Activated CD4-positive, alpha-beta T cell treated with anti-CD3 and anti-CD28 coated beads, Interleukin-2, Interleukin-4, amounts not matched to agents 100 ng/mL and 50 ng/mL, durations not matched to agents 16 hours and 8 hours (primary cell): Measurements from ENCODE around the gene CA9.
"Not testable (repeated sequence)": the region's sequence is repeated elsewhere in the genome, so short reads cannot be mapped to it uniquely, and the experiment has no call there.

Experiments
- DNase-seq: peaks from one replicate; pipeline ENCODE4 v3.0.0-alpha.2; 2020; ENCODE audit warnings: low spot score

The CA9 gene

DNA sequence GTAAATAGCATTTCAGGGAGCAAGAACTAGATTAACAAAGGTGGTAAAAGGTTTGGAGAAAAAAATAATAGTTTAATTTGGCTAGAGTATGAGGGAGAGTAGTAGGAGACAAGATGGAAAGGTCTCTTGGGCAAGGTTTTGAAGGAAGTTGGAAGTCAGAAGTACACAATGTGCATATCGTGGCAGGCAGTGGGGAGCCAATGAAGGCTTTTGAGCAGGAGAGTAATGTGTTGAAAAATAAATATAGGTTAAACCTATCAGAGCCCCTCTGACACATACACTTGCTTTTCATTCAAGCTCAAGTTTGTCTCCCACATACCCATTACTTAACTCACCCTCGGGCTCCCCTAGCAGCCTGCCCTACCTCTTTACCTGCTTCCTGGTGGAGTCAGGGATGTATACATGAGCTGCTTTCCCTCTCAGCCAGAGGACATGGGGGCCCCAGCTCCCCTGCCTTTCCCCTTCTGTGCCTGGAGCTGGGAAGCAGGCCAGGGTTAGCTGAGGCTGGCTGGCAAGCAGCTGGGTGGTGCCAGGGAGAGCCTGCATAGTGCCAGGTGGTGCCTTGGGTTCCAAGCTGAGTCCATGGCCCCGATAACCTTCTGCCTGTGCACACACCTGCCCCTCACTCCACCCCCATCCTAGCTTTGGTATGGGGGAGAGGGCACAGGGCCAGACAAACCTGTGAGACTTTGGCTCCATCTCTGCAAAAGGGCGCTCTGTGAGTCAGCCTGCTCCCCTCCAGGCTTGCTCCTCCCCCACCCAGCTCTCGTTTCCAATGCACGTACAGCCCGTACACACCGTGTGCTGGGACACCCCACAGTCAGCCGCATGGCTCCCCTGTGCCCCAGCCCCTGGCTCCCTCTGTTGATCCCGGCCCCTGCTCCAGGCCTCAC, at the start of gene CA9:
Gene CA9 (plus strand): TSS at position 797 of the 893 bp plus-strand sequence. CDS start 32 bp downstream, at position 829.
- no peak for DNase-seq

DNA sequence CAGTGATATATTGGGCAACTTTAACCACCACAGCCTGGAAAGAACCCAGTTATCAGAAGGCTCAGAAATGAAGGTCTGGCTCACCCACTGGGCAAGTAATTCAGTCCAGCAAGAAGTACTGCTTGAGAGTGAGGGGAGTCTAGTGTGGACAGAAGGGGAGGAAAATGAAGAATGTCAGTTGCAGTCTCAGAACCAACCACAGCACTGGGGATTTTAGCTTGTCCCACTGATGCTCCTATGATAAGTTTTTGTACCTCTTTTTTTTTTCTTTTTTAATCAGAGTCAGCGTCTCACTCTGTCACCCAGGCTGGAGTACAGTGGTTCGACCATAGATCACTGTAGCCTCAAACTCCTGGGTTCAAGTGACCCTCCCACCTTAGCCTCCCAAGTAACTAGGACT, 46.2 kb upstream of the CA9 start:
- DNase-seq: no peak

DNA sequence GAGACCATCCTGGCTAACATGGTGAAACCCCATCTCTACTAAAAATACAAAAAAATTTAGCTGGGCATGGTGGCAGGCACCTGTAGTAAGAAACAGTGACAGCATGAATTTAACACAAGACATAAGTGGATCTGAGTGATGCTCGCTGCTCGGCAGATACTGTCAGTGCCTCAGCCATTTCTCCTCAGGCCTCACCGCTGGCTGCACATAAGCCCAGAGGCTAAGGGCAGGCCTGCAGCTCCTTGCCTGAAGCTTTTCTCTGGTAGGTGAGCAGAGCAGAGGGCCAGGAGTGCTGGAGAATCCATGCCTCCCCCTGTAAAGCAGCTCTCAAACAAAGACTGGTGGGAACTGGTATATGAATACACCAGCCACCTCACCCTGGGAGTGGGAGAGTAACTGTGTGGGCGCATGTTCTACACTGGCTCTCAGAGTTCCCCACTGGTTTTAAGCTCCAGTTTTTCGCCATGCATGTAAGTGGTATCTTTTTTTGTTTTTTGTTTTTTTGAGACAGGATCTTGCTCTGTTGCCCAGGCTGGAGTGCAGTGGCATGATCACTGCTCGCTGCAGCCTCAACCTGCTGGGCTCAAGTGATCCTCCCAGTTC, 45.2 kb upstream of the CA9 start:
- no peak for DNase-seq

DNA sequence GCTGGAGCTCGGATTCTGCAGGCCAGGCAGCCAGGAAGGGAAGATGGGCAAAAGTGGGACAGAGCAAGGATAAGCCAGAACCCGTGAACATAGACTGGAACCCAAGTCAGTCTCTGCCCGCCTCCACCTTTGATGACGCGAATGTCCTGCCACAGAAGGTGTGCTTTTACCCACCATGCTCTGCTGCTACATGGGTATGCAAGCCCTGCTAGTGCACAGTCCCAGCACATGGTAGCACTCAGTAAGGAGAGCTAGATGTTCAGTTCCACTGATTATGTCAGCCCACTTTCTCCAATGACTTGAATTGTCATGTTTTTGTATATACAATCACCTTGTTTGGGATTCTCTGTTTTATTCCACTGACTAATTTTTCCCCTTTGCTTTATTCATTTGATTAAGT, 44.1 kb upstream of the CA9 start:
- no peak for DNase-seq

DNA sequence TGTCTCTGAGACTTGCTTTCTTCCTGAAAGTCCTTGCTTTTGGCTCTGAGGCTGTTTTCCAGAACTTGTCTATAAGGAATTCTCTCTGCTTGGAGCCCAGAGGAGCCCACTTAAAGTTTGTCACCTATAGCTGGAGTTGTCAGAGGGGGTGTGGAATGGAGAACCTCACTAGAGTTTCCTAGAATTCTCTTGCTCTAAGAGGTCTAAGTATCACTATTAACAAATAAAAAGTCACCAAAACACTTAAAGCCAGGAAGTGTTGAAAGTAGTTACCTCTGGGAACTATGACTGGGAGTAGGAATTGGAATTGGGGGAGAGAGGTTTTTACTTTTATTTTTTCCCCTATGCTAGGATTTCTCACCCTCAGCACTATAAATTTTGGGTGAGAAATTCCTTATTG, 38.0 kb upstream of the CA9 start:
- DNase-seq: no peak

DNA sequence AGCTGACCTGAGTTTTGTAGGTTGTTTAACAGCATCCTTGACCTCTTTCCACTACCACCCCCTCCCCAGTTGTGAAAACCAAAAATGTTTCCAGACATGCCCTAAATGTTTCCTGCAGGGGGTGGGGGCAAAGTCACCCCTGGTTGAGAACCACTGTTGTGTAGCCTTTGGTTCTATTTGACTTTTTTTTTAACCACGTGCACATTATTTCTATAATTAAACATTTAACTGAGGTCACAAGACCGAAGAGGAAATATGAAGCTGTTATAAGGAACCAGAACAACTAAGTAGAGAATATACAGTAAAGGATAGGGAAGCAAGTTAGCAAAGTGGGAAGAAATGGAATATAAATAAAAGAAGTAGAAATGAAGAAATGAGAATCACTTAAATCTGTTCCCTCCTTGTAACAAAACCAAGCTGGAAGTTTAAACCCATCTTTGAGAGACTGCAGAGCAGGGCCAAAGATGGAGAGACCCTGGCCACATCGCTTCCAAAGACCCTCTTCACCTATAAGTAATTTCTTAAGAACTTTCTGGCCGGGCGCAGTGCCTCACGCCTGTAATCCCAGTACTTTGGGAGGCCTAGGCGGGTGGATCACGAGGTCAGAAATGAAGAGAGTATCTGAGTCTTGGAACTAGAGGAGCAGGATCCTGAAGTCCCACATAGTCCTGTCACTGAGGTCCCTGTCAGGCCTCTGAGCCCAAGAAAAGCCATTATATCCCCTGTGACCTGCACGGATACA, 37.4 kb upstream of the CA9 start:
- no peak for DNase-seq

DNA sequence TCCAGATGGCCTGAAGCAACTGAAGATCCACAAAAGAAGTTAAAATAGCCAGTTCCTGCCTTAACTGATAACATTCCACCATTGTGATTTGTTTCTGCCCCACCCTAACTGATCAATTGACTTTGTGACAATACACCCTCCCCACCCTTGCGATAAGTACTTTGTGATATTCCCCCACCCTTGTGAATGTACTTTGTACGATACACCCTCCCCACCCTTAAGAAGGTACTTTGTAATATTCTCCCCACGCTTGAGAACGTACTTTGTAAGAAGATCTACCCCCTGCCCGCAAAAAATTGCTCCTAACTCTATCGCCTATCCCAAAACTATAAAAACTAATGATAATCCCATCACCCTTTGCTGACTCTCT, 36.9 kb upstream of the CA9 start:
- not testable (repeated sequence) for DNase-seq

DNA sequence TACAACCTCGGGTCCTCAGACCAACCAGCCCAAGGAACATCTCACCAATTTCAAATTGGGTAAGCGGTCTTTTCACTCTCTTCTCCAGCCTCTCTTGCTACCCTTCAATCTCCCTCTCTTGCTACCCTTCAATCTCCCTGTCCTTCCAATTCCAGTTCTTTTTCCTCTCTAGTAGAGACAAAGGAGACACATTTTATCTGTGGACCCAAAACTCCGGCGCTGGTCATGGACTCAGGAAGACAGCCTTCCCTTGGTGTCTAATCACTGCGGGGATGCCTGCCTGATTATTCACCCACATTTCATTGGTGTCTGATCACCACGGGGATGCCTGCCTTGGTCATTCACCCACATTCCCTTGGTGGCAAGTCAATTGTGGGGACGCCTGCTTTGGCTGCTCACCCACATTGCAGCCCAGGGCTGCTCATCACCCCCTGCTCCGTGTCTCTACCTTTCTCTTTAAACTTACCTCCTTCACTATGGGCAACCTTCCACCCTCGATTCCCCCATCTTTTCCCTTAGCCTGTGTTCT, 36.2 kb upstream of the CA9 start:
- DNase-seq: not testable (repeated sequence)

DNA sequence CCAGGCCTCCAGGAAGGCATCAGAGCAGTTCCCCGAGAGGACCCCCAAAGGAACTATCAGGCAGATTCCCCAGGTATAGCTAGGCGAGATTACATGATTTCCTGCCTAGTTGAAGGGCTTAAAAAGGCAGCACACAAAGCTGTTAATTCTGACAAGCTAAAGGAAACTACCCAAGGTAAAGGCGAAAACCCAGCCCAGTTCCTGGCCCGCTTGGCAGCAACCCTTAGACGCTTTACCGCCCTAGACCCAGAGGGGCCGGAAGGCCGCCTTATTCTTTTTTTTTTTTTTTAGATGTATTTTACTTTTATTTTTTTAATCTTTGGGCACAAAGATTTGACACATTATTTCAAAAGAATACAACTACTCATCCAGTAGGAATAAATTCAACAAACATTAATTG, 35.0 kb upstream of the CA9 start:
- not testable (repeated sequence) for DNase-seq

DNA sequence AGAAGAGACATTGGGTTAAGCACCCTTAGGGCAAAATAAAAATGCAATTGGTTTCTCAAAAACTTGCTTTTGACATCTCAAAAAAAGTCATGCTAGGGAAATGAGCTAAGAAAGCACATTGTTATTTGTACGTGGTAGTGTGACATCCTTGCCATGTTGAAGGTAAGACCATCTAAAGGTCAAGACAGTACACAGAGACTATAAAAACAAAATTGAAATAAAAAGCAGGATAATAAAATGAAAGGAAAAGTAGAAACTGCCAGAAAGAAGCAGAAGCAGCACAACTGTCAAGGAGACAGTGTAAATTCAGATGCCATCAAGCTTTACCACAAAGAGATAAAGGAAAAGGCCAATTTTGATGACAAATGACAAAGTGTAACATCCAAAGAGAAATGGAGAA, 34.5 kb upstream of the CA9 start:
- DNase-seq: not testable (repeated sequence)

DNA sequence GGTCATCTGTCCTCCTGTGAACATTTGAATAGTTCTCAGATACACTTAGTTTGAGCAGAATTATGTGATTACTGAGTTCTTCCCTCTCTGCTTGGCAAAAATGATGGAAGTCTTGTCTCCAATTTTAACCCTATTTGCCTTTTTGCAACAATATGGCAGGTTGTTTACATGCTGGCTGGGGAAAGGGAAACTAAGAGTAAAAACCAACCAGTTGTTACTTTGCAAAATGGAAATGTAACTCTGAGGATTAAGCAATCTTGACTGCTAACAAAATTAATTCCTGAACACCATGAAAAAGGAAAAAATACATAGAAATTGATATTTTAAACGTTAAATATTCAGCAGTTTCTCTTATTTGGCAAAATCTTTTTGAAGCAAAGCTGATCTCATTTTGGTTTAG, 34.1 kb upstream of the CA9 start:
- DNase-seq: no peak

DNA sequence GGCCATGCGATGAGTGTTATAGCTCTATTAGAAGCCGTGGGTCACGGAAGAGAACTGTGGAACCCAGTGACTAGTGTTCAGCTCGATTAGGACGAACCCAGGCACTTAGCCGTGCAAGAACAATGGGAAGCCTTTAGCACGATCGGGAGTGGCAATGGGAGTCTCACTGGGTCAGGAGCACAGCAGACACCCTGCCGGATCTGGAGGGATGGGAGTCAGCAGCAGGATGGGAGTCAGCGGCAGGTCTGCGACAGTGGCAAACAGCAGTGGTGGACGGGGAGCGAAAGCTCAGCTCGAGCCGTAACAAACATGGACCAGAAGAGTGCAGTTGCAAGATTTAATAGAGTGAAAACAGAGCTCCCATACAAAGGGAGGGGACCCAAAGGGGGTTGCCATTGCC, 33.3 kb upstream of the CA9 start:
- DNase-seq: not testable (repeated sequence)

DNA sequence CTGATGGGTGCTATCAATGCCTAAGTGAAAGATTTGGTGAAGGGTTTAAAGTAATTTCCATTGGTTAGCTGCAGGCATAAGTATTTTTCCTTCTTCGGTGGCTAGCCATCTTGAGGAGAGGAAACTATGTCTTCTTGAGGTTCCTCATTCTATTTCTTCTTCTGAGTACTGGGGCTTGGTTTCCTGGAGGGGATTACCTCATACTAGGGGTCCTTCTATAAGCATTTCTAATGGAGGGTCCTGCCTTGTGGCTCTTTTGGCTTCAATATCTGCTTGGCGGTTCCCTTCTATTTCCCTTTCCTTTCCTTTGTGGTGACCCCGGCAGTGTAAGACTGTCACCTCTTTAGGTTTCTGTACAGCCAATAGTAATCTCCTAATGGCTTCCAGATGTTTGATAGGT, 32.2 kb upstream of the CA9 start:
- DNase-seq: not testable (repeated sequence)

DNA sequence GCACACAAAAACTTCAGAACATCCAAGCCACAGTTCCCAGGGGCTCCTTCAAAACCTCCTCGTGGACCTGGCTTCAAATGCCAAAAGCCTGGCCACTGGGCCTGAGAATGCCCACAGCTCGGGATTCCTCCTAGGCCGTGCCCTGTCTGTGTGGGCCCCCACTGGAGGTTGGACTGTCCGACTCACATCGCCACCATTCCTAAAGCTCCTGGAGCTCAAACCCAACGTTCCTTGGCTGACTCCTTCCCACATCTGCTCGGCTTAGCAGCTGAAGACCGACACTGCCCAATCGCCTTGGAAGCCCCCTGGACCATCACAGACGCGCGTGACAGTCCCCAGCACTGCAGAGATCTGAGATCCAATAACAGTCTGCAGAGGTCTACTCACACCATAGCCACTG, 30.7 kb upstream of the CA9 start:
- DNase-seq: no peak

DNA sequence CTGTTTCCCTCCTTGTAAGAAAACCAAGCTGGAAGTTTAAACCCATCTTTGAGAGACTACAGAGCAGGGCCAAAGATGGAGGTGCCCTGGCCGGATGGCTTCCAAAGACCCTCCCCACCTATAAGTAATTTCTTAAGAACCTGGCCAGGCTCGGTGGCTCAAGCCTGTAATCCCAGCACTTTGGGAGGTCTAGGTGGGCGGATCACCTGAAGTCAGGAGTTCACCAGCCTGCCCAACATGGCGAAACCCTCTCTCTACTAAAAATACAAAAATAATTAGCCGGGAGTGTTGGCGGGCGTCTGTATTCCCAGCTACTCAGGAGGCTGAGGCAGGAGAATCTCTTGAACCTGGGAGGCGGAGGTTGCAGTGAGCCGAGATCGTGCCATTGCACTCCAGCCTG, 28.0 kb upstream of the CA9 start:
- not testable (repeated sequence) for DNase-seq

DNA sequence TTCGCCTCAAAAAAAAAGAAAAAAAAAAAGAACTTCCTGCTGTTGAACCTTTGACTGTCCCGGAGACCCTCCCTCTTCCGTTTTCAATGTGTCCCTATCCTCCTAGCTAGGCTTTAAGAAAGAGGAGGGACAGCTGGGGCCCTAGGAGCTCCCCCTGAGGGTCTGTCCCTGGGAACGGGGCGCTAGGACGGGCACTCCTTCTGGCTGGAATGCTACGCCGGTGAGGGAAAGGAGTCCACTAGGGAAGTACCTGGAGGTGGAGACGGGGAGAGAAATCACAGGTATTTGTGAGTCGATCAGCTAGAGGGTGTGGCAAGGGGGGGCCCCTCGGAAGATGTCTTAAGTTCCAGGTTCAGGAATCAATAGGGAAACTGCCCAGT, 27.6 kb upstream of the CA9 start:
- no peak for DNase-seq

DNA sequence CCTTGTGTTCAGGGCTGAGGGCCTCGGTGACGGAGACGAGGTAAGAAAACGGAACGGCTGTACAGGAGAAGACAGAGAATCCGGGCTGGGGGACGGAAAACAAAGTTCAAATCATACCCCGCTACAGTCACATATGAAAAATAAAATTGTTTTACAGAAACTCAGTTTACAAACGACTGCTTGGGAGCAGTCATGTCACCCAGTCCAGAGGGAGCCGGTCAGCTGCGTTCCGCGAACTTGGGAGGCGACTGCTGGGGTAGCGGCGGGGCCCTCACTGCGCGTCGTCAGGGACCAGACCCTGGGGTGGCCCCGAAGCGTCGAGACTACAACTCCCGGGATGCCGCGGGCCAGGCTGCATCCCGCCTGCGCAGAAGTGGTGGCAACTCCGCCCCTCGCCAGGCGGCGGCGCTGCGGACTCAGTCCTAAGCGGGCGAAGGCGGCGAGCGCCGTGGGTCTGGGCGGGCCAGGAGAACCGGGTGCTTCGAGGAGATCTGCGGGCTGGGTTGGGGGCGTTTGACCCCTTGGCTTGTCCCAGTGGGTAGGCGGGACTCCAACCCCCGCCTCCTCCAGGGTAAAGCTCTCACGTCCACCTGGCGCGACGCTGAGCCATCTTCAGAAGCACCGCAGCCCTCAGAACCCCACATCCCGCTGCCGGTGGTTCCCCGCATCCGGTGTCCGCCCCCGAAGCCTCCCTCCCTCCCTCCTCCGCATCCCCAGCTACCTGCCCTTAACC, 27.0 kb upstream of the CA9 start:
- DNase-seq: peak; percentile 94

DNA sequence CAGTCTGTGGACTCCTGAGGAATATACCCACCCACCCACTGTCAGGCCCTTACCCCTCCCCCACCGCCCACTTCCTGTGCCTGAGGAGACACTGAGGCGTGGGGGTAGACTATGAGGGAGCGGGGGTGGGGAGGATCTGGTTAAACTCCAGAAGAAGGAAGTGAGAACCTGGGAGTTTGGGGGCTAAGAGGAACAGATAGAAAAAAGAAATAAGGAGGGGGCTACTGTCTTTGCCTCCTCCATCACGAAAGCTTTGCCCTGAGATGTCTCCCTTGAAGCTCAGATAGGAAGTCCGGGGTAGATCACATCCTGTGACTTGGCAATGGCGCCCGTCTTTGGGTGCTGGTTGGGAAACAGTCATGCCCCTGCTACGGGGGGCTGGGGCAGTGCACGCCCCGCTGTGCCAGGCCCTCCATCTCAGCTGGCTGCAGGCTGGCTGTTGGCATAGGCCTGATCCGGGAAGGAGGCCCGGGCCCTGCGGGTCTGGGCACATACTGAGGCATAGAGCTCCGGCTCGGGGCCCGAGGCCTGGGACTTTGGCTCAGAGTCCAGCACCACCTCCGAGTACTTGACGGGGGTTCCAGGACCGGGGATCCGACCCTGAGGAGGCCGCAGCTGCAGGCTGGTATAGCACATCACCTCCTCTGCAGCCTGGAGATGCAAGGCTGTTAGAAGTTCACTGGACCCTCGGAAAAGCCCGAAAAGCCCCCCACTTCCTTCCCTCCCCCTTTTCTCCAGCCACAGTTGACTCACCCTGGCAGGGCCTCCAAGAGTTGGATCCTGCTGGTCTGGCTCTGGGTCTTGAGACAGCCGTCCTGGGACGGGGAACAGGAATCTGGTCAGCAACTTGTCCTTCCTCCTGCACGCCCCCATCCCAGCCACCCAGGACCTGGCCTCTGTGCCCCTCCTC, 24.0 kb upstream of the CA9 start:
- DNase-seq: peak; percentile 46

DNA sequence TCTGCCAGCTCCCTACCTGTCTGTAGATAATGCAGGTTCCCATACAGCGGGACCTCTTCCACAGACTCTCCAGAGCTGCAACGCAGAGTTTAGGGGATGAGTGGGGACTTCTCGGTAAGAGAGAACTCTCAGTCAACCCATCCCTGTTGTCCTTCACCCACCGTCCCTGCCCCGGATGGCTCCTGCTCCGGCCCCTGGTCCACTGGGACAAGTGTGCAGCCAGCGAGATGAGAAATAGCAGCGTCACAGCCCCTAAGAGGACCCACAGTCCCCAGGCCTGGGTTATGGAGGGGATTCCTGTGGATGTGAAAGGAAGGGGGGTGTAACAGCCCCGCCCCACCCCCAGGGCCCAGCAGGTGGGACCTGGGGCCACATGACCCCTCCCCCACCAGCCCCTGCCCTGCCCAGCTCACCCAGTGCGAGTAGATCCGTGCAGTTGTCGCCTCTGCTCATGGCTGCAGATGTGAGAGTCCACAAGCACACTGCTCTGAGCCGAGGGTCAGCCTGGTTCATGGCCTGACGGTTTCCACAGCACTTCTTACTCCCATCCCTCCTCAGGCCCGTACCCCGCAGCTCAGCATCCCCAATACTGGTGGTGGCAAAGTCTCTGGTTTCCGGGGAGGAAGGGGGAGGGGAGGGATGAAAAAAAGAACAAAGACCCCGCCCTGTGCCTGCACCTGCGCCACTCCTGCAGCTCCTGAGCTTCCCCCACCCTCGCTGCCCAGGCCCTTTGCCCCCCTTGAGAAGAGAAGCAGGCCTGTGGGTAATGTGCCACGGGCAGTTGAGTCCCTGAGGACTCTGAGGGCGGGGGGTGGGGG, 23.2 kb upstream of the CA9 start, which contains the start of gene SIT1:
Gene SIT1 (minus strand): TSS at position 591 of the 818 bp plus-strand sequence. CDS start 78 bp downstream, at position 513.
- peak; percentile 39 for DNase-seq
